Measurements from ENCODE around the gene FEN1. TPM values are rescaled to one million over a fixed set of nuclear protein-coding genes. Genes with fewer than 3 reads are reported as not detected.

The FEN1 gene
- total RNA-seq, 1 donor from 2014 or later: 15.2 TPM

DNA sequence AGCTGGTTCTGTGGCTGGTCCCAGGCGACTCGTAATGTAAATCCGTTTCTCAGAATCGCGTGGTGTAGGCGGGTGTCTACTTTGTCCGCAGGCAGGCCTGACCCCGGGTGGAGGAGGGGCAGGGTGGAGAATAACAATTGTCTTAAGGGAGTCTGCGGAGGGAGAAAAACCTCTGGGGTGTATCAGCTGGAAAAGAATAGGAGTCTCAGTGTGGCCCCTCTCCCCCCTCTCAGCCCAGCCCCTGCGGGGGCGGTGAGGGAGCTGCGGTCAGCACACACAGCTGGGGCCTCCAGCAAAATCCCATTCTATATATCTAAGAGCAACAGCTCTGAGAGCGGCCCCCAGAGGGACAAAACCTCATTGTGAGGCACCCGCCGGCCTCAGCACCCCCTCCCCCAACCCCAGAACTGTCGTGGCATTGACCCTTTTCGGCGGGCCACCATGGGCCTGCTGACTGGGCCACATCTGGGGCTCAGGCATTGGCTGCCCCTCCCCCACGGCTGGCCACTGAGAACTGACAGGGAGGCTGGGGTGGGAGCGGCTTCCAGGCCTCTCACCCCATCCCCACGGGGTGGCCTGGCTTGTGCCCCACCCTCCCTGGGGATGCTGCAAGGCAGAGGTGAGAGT lies 43.0 kb upstream of the FEN1 start:
- peaks cover 3% of the 10 kb centered on the region for H3K9me3 Mint-ChIP-seq (ENCODE audit: unreplicated experiment)
- H3K4me1 Mint-ChIP-seq (ENCODE audit: low read depth, unreplicated experiment): peaks cover 14% of the 10 kb centered on the region
- peaks cover 18% of the 10 kb centered on the region for H3K27me3 Mint-ChIP-seq (ENCODE audit: unreplicated experiment)
- peak overlapping the region; percentile 39 for H3K27ac Mint-ChIP-seq (ENCODE audit: unreplicated experiment)
- H3K4me3 Mint-ChIP-seq (ENCODE audit: unreplicated experiment): no peak overlapping the region
- DNase-seq: no peak
- H3K36me3 Mint-ChIP-seq (ENCODE audit: unreplicated experiment): no peaks in the 10 kb centered on the region
- TF ChIP-seq, protein P1, sequence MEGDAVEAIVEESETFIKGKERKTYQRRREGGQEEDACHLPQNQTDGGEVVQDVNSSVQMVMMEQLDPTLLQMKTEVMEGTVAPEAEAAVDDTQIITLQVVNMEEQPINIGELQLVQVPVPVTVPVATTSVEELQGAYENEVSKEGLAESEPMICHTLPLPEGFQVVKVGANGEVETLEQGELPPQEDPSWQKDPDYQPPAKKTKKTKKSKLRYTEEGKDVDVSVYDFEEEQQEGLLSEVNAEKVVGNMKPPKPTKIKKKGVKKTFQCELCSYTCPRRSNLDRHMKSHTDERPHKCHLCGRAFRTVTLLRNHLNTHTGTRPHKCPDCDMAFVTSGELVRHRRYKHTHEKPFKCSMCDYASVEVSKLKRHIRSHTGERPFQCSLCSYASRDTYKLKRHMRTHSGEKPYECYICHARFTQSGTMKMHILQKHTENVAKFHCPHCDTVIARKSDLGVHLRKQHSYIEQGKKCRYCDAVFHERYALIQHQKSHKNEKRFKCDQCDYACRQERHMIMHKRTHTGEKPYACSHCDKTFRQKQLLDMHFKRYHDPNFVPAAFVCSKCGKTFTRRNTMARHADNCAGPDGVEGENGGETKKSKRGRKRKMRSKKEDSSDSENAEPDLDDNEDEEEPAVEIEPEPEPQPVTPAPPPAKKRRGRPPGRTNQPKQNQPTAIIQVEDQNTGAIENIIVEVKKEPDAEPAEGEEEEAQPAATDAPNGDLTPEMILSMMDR (IDR thresholded peaks at IDR 0.05; ENCODE audit: partially characterized antibody, unreplicated experiment): no peak

DNA sequence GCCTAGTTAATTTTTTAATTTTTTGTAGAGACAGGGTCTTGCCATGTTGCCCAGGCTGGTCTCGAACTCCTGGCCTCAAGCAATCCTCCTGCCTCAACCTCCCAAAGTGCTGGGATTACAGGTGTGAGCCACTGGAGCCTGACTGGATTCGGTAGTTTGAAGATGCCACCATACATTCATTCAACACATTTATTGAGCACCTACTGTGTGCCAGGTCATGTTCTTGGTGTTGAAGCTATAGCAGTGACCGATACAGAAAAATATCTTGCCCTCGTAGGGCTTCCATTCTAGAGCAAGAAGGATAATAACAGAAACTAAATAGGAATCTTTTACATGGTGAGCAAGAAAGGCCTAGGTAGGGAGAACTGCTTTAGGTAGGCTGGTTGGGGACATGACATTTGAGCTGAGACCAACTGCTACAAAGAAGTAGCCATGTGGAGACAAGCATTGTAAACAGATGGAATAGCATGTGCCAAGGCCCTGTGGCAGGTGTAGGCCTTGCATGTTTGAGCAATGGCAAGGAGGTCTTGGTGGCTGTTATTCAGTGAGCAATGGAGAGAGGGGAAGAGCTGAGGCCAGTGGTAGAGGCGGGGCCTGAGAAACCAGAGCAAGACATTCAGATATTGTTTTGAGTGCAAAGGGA lies 42.0 kb upstream of the FEN1 start:
- Mint-ChIP-seq H3K27ac (ENCODE audit: unreplicated experiment) (no peak overlapping the region), H3K36me3 (ENCODE audit: unreplicated experiment) (no peaks in the 10 kb centered on the region), H3K9me3 (ENCODE audit: unreplicated experiment) (peaks cover 3% of the 10 kb centered on the region), H3K4me3 (ENCODE audit: unreplicated experiment) (no peak overlapping the region), H3K27me3 (ENCODE audit: unreplicated experiment) (peaks cover 18% of the 10 kb centered on the region), H3K4me1 (ENCODE audit: low read depth, unreplicated experiment) (peaks cover 14% of the 10 kb centered on the region)
- DNase-seq: no peak
- TF ChIP-seq, protein P1 (IDR thresholded peaks at IDR 0.05; ENCODE audit: partially characterized antibody, unreplicated experiment): no peak

DNA sequence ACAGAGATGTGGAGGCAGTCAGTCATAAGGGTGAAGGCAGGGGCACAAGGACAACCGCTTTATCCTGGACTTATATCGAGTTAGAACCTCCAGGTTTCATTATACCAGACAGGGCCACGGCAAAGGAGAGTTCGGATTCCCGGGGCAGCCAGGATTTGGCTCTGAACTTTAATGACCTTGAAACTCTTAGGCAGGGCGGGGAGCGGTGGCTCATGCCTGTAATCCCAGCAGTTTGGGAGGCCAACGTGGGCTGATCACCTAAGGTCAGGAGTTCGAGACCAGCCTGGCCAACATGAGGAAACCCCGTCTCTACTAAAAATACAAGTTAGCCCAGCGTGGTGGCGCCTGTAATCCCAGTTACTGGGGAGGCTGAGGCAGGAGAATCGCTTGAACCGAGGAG lies 41.3 kb upstream of the FEN1 start:
- TF ChIP-seq, protein P1 (IDR thresholded peaks at IDR 0.05; ENCODE audit: partially characterized antibody, unreplicated experiment): no peak
- H3K9me3 Mint-ChIP-seq (ENCODE audit: unreplicated experiment): peaks cover 2% of the 10 kb centered on the region
- peaks cover 18% of the 10 kb centered on the region for H3K27me3 Mint-ChIP-seq (ENCODE audit: unreplicated experiment)
- peaks cover 11% of the 10 kb centered on the region for H3K4me1 Mint-ChIP-seq (ENCODE audit: low read depth, unreplicated experiment)
- no peak overlapping the region for H3K4me3 Mint-ChIP-seq (ENCODE audit: unreplicated experiment)
- no peak for DNase-seq
- H3K27ac Mint-ChIP-seq (ENCODE audit: unreplicated experiment): no peak overlapping the region
- H3K36me3 Mint-ChIP-seq (ENCODE audit: unreplicated experiment): no peaks in the 10 kb centered on the region

DNA sequence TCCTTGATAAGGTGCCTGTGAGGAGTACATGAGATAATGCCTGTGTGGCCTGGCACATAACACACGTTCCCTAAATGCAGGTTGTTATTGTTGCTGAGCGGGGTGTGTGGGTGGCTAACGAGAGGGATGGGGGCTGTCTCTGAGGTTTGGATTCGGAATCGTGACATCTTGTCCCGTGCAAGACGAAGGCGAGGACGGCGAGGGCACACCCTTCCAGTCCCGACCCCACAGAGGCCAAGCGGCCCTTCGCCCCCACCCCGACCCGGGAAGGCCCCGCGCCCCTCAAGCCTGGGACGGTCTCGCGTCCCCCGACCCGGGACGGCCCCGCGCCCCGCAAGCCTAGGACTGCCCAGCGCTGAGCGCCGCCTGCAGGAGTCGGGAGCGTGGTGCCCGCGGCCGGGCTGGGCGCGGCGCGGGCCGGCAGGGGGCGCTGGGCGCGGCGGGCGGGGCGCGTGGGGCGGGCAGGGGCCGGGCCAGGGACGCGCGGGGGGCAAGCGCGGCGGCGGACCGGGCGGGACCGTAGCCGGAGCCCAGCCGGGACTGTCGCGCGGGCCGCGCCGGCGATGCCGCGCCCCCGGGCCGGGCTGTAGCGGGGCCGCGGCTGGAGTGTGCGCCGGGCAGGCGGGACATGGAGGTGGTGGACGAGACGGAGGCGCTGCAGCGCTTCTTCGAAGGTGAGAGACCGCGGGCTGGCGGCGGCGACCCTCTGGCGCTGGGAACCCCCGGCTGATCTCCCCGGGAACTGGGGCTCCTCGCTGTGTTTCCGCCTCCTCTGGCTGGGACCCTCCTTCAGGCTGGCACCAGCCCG lies 40.4 kb upstream of the FEN1 start, which contains the start of gene MYRF:
MYRF (plus strand) TSS at position 520 of the 808 bp plus-strand sequence; CDS start at position 629, 109 bp downstream.
- peaks cover 7% of the 10 kb centered on the region for H3K4me1 Mint-ChIP-seq (ENCODE audit: low read depth, unreplicated experiment)
- DNase-seq: peak; percentile 80
- TF ChIP-seq, protein P1 (IDR thresholded peaks at IDR 0.05; ENCODE audit: partially characterized antibody, unreplicated experiment): peak; percentile 33
- peaks cover 3% of the 10 kb centered on the region for H3K9me3 Mint-ChIP-seq (ENCODE audit: unreplicated experiment)
- H3K36me3 Mint-ChIP-seq (ENCODE audit: unreplicated experiment): no peaks in the 10 kb centered on the region
- H3K27me3 Mint-ChIP-seq (ENCODE audit: unreplicated experiment): peaks cover 21% of the 10 kb centered on the region
- H3K4me3 Mint-ChIP-seq (ENCODE audit: unreplicated experiment): peak within 1 kb of the TSS; percentile 80
- H3K27ac Mint-ChIP-seq (ENCODE audit: unreplicated experiment): no peak within 1 kb of the TSS

All from glutamatergic neuron (in vitro differentiated cells).